ENCODE results near the gene PSMC3.

Gene PSMC3

DNA sequence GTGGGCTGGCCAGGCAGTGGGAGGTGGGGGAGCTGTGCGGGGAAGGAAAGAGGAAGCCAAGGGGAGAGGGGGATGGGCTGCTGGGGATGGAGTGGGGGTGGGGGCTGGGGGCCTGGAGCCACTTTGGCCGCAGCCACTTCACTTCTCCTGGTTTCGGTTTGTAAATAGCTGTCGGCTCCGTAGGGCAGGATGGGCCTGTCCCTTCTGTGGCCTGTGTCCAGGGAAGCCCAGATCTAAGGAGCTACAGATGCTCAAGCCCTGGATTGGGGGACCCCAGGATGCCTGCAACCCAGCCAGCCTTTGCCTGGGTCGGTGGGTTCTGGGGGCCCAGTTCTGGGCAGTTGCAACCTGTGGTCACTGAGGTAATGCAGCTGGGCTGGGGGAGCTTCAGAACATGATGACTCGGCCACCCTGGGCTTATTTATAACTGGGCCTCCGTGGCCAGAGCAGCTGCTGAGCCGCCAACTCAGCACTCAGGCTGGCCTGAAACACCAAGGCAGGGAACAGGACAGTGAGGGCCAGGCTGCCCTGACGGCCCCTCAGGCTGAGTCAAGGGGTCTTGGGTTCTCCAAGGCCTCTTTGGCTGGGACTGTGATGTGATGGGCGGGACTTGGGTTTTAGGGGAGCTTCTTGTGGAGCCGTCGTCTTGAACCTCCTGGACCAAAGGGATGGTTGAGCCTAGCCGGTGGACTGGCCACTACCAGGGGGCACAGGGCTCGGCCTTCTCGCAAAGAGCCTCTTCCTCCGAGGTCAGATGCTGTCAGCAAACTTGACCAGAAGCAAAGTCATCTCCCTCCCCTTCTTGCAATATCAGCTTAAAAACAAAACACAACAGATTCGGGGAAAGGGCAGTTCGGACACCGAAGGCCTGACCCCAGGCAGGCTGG, 32.8 kb downstream of the PSMC3 start:
- TF ChIP-seq, protein P1, sequence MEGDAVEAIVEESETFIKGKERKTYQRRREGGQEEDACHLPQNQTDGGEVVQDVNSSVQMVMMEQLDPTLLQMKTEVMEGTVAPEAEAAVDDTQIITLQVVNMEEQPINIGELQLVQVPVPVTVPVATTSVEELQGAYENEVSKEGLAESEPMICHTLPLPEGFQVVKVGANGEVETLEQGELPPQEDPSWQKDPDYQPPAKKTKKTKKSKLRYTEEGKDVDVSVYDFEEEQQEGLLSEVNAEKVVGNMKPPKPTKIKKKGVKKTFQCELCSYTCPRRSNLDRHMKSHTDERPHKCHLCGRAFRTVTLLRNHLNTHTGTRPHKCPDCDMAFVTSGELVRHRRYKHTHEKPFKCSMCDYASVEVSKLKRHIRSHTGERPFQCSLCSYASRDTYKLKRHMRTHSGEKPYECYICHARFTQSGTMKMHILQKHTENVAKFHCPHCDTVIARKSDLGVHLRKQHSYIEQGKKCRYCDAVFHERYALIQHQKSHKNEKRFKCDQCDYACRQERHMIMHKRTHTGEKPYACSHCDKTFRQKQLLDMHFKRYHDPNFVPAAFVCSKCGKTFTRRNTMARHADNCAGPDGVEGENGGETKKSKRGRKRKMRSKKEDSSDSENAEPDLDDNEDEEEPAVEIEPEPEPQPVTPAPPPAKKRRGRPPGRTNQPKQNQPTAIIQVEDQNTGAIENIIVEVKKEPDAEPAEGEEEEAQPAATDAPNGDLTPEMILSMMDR (conservative IDR thresholded peaks at IDR 0.05; ENCODE audit: low read length), result no peak
- DNase-seq (ENCODE audit: low read depth), result peak; percentile 64
- H3K4me3 ChIP-seq (ENCODE audit: low read length), result no peak overlapping the region

DNA sequence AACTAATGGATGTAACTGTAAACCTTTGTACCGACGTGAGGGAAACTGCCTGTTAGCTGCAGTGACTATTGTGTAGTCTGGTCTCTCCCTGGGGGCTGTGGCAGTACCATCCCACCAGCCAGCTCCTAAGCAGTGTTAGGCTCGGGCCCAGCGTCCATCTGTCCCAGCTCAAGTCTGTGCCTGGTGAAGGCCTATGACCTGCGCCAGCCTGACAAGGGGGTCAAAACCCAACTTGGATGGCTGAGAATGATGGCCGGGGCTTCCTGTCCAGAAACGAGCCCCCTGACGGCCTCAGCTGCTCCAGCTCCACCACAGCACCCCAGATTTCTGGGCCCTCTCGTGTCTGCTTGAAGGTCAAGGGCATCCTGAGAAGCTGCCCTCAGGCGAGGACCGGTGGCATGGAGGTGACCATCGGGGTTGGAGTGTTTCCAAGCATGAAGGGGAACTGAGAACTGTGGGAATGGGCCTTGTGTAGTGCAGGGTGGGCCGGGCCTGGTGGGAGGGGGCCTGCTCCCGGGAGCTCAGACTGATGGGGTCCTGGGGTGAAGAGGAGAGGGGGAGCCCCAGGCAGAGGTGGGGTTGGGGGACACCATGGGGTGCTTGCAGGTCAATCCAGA, 33.6 kb downstream of the PSMC3 start:
- no peak for DNase-seq (ENCODE audit: low read depth)
- H3K4me3 ChIP-seq (ENCODE audit: low read length), result no peak overlapping the region
- TF ChIP-seq, protein P1 (conservative IDR thresholded peaks at IDR 0.05; ENCODE audit: low read length), result no peak

DNA sequence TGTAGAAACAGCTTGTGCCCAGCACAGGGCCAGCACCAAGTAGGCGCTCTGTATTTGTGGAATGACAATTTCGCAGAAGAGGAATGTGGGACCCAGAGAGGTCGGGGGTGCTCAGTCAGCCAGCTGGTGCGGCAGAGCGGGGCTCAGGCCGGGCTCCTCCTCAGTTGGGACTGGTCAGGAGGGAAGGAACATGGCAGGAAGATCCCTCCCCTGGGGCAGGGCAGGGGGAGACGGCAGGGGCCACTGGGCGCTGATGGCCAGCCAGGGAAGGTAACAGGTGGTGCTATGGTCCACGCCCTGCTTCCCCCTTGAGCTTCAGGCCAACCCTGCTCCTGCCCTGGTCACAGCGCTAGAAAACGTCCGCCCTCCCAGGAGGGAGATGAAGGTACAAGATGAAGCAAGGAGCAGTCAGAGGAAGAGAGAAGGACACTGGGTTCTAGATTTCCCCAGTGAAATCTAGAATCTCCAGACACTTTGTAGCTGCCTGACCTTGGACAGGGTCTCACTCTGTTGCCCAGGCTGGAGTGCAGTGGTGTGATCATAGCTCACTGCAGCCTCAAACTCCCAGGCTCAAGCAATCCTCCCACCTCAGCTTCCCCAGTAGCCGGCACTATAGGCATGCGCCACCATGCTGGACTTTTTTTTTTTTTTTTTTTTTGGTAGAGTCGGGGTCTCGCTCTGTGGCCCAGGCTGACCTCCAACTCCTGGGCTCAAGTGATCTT, 34.4 kb downstream of the PSMC3 start:
- TF ChIP-seq, protein P1 (conservative IDR thresholded peaks at IDR 0.05; ENCODE audit: low read length), result no peak
- no peak for DNase-seq (ENCODE audit: low read depth)
- H3K4me3 ChIP-seq (ENCODE audit: low read length), result no peak overlapping the region

DNA sequence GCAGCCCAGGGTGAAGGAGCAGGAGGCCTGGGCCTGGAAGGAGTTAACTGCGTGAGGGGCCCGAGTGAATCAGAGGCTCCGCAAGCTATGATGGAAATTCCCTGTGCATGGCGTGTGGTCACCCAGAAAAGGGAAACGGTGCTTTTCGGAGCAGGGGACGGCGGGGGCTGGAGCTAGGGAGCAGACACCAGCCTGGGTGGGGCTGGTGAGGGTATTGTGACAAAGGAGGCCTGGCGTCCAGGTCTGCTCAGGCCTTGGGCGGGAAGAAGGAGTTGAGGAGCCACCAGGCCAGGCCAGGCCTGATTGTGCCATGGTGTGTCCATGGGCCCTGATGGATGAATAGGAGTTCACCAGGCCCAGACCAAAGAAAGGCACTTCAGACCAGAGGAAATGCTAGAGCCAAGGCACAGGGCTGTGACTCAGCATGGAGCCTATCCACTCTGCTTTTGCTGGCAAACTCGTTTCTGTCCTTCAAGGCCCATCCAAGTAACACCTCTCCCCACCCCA, 35.1 kb downstream of the PSMC3 start:
- TF ChIP-seq, protein P1 (conservative IDR thresholded peaks at IDR 0.05; ENCODE audit: low read length), result no peak
- no peak overlapping the region for H3K4me3 ChIP-seq (ENCODE audit: low read length)
- no peak for DNase-seq (ENCODE audit: low read depth)

DNA sequence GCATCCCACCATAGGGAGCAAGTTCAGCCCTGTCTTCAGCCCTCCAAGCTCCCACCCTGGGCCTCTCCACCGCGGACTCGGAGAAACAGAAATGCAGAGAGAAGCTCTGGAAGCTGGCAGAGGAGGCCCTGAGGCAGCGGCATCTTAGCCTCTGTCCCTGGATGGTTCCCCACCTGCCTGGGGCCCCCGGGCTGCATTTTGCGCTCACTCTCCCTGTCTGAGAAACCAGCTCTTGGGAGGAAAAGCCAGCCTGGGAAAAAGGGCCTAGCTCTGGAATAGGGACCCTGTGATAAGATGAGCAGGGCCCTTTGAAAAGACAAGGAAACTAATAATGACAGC, 35.8 kb downstream of the PSMC3 start:
- DNase-seq (ENCODE audit: low read depth), result no peak
- no peak overlapping the region for H3K4me3 ChIP-seq (ENCODE audit: low read length)
- TF ChIP-seq, protein P1 (conservative IDR thresholded peaks at IDR 0.05; ENCODE audit: low read length), result no peak

DNA sequence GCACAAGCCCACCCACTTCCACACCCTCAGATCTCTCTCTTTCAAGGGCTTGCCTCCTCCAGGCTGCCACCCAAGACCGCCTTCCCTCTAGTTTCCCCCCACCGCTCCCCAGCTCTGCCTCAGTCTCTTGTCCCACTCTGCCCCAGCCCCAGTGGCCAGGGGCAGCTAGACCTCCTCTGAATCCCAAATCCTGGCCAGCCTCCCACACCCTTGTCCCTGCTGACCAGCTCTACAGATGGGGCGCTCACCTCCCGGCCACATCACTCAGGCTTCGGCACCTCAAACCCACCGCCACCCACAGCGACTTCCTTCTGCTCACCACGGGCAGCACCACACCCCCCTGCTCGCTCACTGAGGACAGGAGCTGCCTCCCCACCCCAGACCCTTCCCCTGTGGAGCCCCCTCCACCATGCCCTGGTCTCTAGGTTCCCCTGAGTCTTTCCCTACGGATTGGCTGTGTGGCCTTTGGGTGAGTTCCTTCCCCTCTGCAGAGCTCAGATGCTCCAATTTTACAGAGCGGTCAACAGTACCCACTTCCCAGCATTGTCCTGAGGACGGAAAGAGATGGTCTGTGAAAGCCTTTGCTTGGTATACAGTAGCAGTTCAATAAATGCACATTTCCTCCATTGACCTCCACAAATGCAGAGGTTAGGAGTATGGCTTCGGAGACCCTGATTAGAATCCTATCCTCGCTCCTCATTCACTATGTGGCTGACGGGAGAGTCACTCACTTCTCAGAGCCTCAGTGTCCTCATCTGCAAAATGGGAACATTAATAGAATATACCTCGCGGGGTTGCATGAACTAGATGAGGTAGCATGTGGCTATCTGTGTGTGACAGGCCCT, 36.4 kb downstream of the PSMC3 start:
- TF ChIP-seq, protein P1 (conservative IDR thresholded peaks at IDR 0.05; ENCODE audit: low read length), result no peak
- DNase-seq (ENCODE audit: low read depth), result no peak
- no peak overlapping the region for H3K4me3 ChIP-seq (ENCODE audit: low read length)
